ENCODE results near the gene LIPC.

The LIPC gene

DNA sequence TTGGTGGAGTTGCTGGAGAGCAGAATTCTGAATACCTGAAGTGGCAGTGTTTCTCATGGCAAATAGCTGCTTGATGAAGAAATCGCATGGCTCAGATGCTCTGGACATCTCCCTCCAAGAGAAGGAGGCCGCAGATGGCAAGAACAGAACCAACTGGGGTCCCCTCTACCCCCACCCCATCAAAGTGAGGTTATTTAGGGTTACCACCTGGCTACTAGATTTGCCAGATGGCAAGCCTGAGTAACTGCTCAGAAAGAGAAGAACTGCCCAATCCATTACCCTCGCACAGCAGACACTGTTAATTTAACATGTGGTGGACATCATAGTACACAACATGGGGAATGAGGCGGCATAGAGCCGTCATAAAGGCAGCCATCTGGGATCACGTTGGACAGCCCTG lies 30.5 kb upstream of the LIPC start:
- Histone ChIP-seq H3K4me2 (ENCODE audit: low read length) (no peak overlapping the region), H3K79me1 (ENCODE audit: low read length) (no peaks in the 10 kb centered on the region), H3K4ac (ENCODE audit: low read depth, low read length) (no peak overlapping the region), H2BK5ac (ENCODE audit: low read length) (no peak overlapping the region), H3K4me1 (ENCODE audit: control insufficient read depth, low read depth, low read length) (no peaks in the 10 kb centered on the region), H3K56ac (ENCODE audit: low read length) (no peak overlapping the region), H4K5ac (ENCODE audit: low read length) (no peak overlapping the region), H3K18ac (ENCODE audit: low read length) (no peak overlapping the region), H3K23ac (ENCODE audit: low read length) (no peak overlapping the region), H2BK15ac (replicated peaks; ENCODE audit: low read depth) (no peak overlapping the region), H3K36me3 (ENCODE audit: control insufficient read depth, insufficient read depth, low read length) (no peaks in the 10 kb centered on the region), H2AK5ac (ENCODE audit: low read length) (no peak overlapping the region), H3K79me2 (ENCODE audit: control insufficient read depth, insufficient read depth, low read length) (no peaks in the 10 kb centered on the region), H3K27me3 (ENCODE audit: insufficient read depth, low read length, poor library complexity) (no peaks in the 10 kb centered on the region), H3K4me3 (ENCODE audit: low read length) (no peak overlapping the region), H4K8ac (ENCODE audit: low read depth, low read length) (no peak overlapping the region), H2BK120ac (ENCODE audit: low read depth, low read length) (no peak overlapping the region), H3K27ac (ENCODE audit: low read depth, low read length) (no peak overlapping the region), H3K9ac (ENCODE audit: low read length) (no peak overlapping the region)
- no CpG with 5 or more reads among the region's 6 CpGs for WGBS (ENCODE audit: extremely low coverage, insufficient coverage, low lambda C conversion rate)
- DNase-seq, result no peak

DNA sequence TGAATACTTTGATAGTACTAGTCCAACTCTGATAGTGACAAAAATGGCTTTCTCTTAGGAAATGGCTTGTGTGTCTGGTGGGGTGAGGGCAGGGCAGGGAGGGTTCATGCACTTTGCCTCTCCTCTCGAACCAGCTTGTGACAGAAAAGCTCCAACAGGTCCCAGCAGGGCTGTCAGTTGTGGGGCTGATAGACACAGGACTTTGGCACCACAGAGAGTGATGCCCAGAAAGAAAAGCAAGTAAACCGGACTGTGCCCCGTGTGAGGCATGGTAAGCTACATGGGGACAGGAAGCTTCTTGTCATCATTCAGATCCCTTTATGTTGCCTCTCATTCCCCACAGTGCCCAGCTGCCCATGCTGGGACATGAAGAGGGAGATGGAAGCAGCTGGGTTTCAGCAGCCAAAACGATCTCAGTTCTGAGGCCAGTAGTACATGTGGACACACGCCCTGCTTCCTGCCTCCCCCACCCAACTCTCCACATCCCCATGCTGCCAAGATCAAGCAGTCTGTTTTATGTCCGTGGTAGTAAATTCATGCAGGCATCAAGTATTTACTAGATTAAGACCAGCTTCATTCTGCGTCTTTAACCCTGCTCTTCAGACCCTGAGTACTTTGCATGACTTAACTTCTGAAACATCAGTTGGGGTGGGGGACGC lies 29.7 kb upstream of the LIPC start:
- Histone ChIP-seq H3K4me3 (ENCODE audit: low read length) (no peak overlapping the region), H3K79me1 (ENCODE audit: low read length) (no peaks in the 10 kb centered on the region), H4K5ac (ENCODE audit: low read length) (no peak overlapping the region), H3K4me2 (ENCODE audit: low read length) (no peak overlapping the region), H2BK15ac (replicated peaks; ENCODE audit: low read depth) (no peak overlapping the region), H3K27me3 (ENCODE audit: insufficient read depth, low read length, poor library complexity) (no peaks in the 10 kb centered on the region), H2BK5ac (ENCODE audit: low read length) (no peak overlapping the region), H3K36me3 (ENCODE audit: control insufficient read depth, insufficient read depth, low read length) (no peaks in the 10 kb centered on the region), H3K79me2 (ENCODE audit: control insufficient read depth, insufficient read depth, low read length) (no peaks in the 10 kb centered on the region), H3K9ac (ENCODE audit: low read length) (no peak overlapping the region), H3K56ac (ENCODE audit: low read length) (no peak overlapping the region), H3K4ac (ENCODE audit: low read depth, low read length) (no peak overlapping the region), H2BK120ac (ENCODE audit: low read depth, low read length) (no peak overlapping the region), H3K27ac (ENCODE audit: low read depth, low read length) (no peak overlapping the region), H3K23ac (ENCODE audit: low read length) (no peak overlapping the region), H4K8ac (ENCODE audit: low read depth, low read length) (no peak overlapping the region), H3K18ac (ENCODE audit: low read length) (no peak overlapping the region), H2AK5ac (ENCODE audit: low read length) (no peak overlapping the region), H3K4me1 (ENCODE audit: control insufficient read depth, low read depth, low read length) (no peaks in the 10 kb centered on the region)
- no peak for DNase-seq
- no CpG with 5 or more reads among the region's 8 CpGs for WGBS (ENCODE audit: extremely low coverage, insufficient coverage, low lambda C conversion rate)

DNA sequence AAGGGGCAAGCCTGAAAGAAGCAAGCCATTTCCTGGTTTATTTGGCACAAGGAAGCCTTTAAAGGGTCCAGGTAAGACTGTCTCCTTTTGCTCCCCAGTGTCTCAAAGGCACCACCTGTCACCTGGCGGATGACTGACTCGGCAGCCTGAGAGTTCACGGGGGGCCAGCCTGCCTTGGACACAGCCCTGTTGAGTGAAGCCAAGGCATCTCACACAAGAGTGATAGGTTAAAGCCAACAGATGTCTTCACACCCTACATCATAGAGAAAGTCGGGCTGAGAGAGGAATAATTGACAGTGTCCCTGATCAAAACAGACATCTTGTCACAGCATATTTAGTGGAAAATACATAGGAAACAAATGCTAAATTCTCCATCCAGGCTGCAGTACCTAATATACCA lies 28.2 kb upstream of the LIPC start:
- Histone ChIP-seq H3K4ac (ENCODE audit: low read depth, low read length) (no peak overlapping the region), H3K79me2 (ENCODE audit: control insufficient read depth, insufficient read depth, low read length) (no peaks in the 10 kb centered on the region), H3K4me1 (ENCODE audit: control insufficient read depth, low read depth, low read length) (no peaks in the 10 kb centered on the region), H3K27ac (ENCODE audit: low read depth, low read length) (no peak overlapping the region), H3K18ac (ENCODE audit: low read length) (no peak overlapping the region), H2BK5ac (ENCODE audit: low read length) (no peak overlapping the region), H3K23ac (ENCODE audit: low read length) (no peak overlapping the region), H3K27me3 (ENCODE audit: insufficient read depth, low read length, poor library complexity) (no peaks in the 10 kb centered on the region), H2BK120ac (ENCODE audit: low read depth, low read length) (no peak overlapping the region), H3K4me3 (ENCODE audit: low read length) (no peak overlapping the region), H2AK5ac (ENCODE audit: low read length) (no peak overlapping the region), H2BK15ac (replicated peaks; ENCODE audit: low read depth) (no peak overlapping the region), H3K4me2 (ENCODE audit: low read length) (no peak overlapping the region), H3K56ac (ENCODE audit: low read length) (no peak overlapping the region), H3K79me1 (ENCODE audit: low read length) (no peaks in the 10 kb centered on the region), H3K36me3 (ENCODE audit: control insufficient read depth, insufficient read depth, low read length) (no peaks in the 10 kb centered on the region), H4K5ac (ENCODE audit: low read length) (no peak overlapping the region), H4K8ac (ENCODE audit: low read depth, low read length) (no peak overlapping the region), H3K9ac (ENCODE audit: low read length) (no peak overlapping the region)
- WGBS (ENCODE audit: extremely low coverage, insufficient coverage, low lambda C conversion rate), result no CpG with 5 or more reads among the region's 4 CpGs
- DNase-seq, result no peak

DNA sequence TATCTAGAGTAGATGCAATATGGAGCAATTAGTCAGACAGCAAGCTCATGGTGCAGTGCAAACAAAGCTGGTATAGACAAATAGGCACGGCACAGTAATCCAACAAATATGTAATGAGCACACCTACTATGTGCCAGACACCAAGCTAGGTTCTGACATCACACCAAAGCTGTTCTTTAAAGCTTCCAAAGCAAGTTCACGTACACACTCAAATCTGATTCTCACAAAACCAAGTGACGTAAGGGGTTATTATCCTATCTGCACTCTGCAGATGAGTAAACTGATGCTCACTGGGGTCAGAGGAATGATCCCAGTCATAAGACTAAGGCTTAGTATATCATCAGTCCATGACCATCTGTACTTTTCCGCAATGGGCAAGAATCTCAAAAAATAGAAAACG lies 27.8 kb upstream of the LIPC start:
- Histone ChIP-seq H3K27ac (ENCODE audit: low read depth, low read length) (no peak overlapping the region), H3K4me2 (ENCODE audit: low read length) (no peak overlapping the region), H2BK15ac (replicated peaks; ENCODE audit: low read depth) (no peak overlapping the region), H3K56ac (ENCODE audit: low read length) (no peak overlapping the region), H3K36me3 (ENCODE audit: control insufficient read depth, insufficient read depth, low read length) (no peaks in the 10 kb centered on the region), H3K79me1 (ENCODE audit: low read length) (no peaks in the 10 kb centered on the region), H3K9ac (ENCODE audit: low read length) (no peak overlapping the region), H4K8ac (ENCODE audit: low read depth, low read length) (no peak overlapping the region), H3K27me3 (ENCODE audit: insufficient read depth, low read length, poor library complexity) (no peaks in the 10 kb centered on the region), H2BK5ac (ENCODE audit: low read length) (no peak overlapping the region), H3K4ac (ENCODE audit: low read depth, low read length) (no peak overlapping the region), H2AK5ac (ENCODE audit: low read length) (no peak overlapping the region), H4K5ac (ENCODE audit: low read length) (no peak overlapping the region), H3K4me1 (ENCODE audit: control insufficient read depth, low read depth, low read length) (no peaks in the 10 kb centered on the region), H2BK120ac (ENCODE audit: low read depth, low read length) (no peak overlapping the region), H3K18ac (ENCODE audit: low read length) (no peak overlapping the region), H3K4me3 (ENCODE audit: low read length) (no peak overlapping the region), H3K23ac (ENCODE audit: low read length) (no peak overlapping the region), H3K79me2 (ENCODE audit: control insufficient read depth, insufficient read depth, low read length) (no peaks in the 10 kb centered on the region)
- WGBS (ENCODE audit: extremely low coverage, insufficient coverage, low lambda C conversion rate), result no CpG with 5 or more reads among the region's 5 CpGs
- DNase-seq, result no peak

DNA sequence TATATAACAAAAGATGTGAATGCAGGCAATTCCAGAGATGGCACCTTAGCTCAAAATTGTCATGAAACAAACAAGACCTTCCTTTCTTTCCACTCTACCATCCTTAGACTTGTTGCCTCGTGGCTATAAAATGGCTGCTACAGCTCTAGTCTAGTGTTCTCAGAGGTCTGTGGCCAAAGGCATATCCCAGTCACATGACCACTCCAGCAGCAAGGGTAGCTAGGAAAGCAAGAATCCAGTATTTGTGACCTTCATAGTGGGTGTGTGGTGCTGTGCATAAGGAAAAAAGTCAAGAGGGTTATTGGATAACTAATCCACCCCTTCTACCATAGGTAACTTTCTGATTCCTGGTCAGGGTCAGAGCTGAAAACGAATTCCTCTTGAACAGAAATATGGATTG lies 27.1 kb upstream of the LIPC start:
- Histone ChIP-seq H3K4me3 (ENCODE audit: low read length) (no peak overlapping the region), H3K79me1 (ENCODE audit: low read length) (no peaks in the 10 kb centered on the region), H3K9ac (ENCODE audit: low read length) (no peak overlapping the region), H4K5ac (ENCODE audit: low read length) (no peak overlapping the region), H3K79me2 (ENCODE audit: control insufficient read depth, insufficient read depth, low read length) (no peaks in the 10 kb centered on the region), H3K4me1 (ENCODE audit: control insufficient read depth, low read depth, low read length) (no peaks in the 10 kb centered on the region), H2BK15ac (replicated peaks; ENCODE audit: low read depth) (no peak overlapping the region), H3K27me3 (ENCODE audit: insufficient read depth, low read length, poor library complexity) (no peaks in the 10 kb centered on the region), H3K36me3 (ENCODE audit: control insufficient read depth, insufficient read depth, low read length) (no peaks in the 10 kb centered on the region), H2BK120ac (ENCODE audit: low read depth, low read length) (no peak overlapping the region), H3K56ac (ENCODE audit: low read length) (no peak overlapping the region), H3K23ac (ENCODE audit: low read length) (no peak overlapping the region), H3K4ac (ENCODE audit: low read depth, low read length) (no peak overlapping the region), H3K18ac (ENCODE audit: low read length) (no peak overlapping the region), H3K27ac (ENCODE audit: low read depth, low read length) (no peak overlapping the region), H2AK5ac (ENCODE audit: low read length) (no peak overlapping the region), H3K4me2 (ENCODE audit: low read length) (no peak overlapping the region), H4K8ac (ENCODE audit: low read depth, low read length) (no peak overlapping the region), H2BK5ac (ENCODE audit: low read length) (no peak overlapping the region)
- DNase-seq, result no peak
- no CpG with 5 or more reads among the region's 2 CpGs for WGBS (ENCODE audit: extremely low coverage, insufficient coverage, low lambda C conversion rate)

DNA sequence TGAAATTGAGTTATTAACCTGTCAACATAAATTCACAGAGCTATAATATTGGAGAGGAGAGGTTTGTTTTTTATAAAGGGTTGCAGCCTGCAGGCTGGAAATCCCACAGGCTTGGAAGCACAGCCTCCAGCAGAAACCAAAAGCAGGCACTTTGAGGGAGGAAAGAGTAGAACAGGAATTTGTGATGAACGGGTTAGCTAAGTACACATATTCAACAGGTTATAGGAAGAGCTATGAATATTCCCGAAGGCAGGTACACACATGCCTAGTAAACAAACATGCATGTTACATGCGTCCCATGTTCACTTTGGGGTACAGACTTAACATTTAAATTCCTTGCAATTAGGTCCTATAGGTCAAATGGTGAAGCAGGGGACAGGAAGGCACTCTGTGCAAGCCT lies 25.9 kb upstream of the LIPC start:
- Histone ChIP-seq H3K18ac (ENCODE audit: low read length) (no peak overlapping the region), H3K56ac (ENCODE audit: low read length) (no peak overlapping the region), H3K27me3 (ENCODE audit: insufficient read depth, low read length, poor library complexity) (no peaks in the 10 kb centered on the region), H3K4me1 (ENCODE audit: control insufficient read depth, low read depth, low read length) (no peaks in the 10 kb centered on the region), H4K5ac (ENCODE audit: low read length) (no peak overlapping the region), H2BK5ac (ENCODE audit: low read length) (no peak overlapping the region), H2BK120ac (ENCODE audit: low read depth, low read length) (no peak overlapping the region), H3K4ac (ENCODE audit: low read depth, low read length) (no peak overlapping the region), H2AK5ac (ENCODE audit: low read length) (no peak overlapping the region), H3K23ac (ENCODE audit: low read length) (no peak overlapping the region), H3K9ac (ENCODE audit: low read length) (no peak overlapping the region), H4K8ac (ENCODE audit: low read depth, low read length) (no peak overlapping the region), H2BK15ac (replicated peaks; ENCODE audit: low read depth) (no peak overlapping the region), H3K27ac (ENCODE audit: low read depth, low read length) (no peak overlapping the region), H3K36me3 (ENCODE audit: control insufficient read depth, insufficient read depth, low read length) (no peaks in the 10 kb centered on the region), H3K4me3 (ENCODE audit: low read length) (no peak overlapping the region), H3K4me2 (ENCODE audit: low read length) (no peak overlapping the region), H3K79me2 (ENCODE audit: control insufficient read depth, insufficient read depth, low read length) (no peaks in the 10 kb centered on the region), H3K79me1 (ENCODE audit: low read length) (no peaks in the 10 kb centered on the region)
- DNase-seq, result no peak
- no CpG with 5 or more reads among the region's 3 CpGs for WGBS (ENCODE audit: extremely low coverage, insufficient coverage, low lambda C conversion rate)
